HEK293 (cell line): ENCODE measurements around the gene KIAA1328.

ENCODE experiments used
- CTCF ChIA-PET: fragments of 350-600 bp; formaldehyde crosslinking; extraction: SDS; loops from one replicate; lab custom pipeline; 2021; ENCODE audit warnings: antibody characterized with exemption; lab: Yijun Ruan, JAX
- POLR2A ChIA-PET: fragments of 300-600 bp; formaldehyde crosslinking; extraction: SDS; loops from one replicate; lab custom pipeline; 2020; ENCODE audit warnings: antibody characterized with exemption, inconsistent platforms; lab: Yijun Ruan, JAX
- H3K27ac ChIP-seq: fragments of 200-500 bp; sonication (Bioruptor generic); 2 replicates; pipeline ENCODE4 v1.5.1; 2014; ENCODE audit warnings: low read depth, low read length, control low read depth, inconsistent platforms; ENCODE audit errors: extremely low read depth
- H3K36me3 ChIP-seq, 2 experiments: fragments of 200-500 bp in 1 of 2; sonication (Bioruptor generic) in 1 of 2; 1 replicate in 1 of 2; 2 replicates in 1 of 2; pipeline ENCODE4 v1.5.1; 2014 to 2017; ENCODE audit warnings: inconsistent platforms in 2 of 2, low read length in 2 of 2; ENCODE audit not compliant: control insufficient read depth in 2 of 2, insufficient read depth in 1 of 2
- H3K4me1 ChIP-seq: fragments of 200-500 bp; sonication (Bioruptor generic); 2 replicates; pipeline ENCODE4 v1.5.1; 2014; ENCODE audit warnings: mild to moderate bottlenecking, low read length, inconsistent platforms; ENCODE audit not compliant: control insufficient read depth, insufficient read depth
- H3K4me3 ChIP-seq: 2 replicates; pipeline ENCODE4 v1.5.1; 2011; ENCODE audit warnings: low read depth, mild to moderate bottlenecking, control low read depth, low read length, moderate library complexity
- H3K9me3 ChIP-seq: fragments of 200-500 bp; sonication (Bioruptor generic); 2 replicates; pipeline ENCODE4 v1.5.1; 2014; ENCODE audit warnings: low read depth, low read length, inconsistent platforms; ENCODE audit not compliant: control insufficient read depth, insufficient read depth
- FEZF1 ChIP-seq: fragments of 450-650 bp; formaldehyde crosslinking; IDR thresholded peaks from 2 replicates; pipeline ENCODE4 v1.5.1; 2016; ENCODE audit warnings: missing biosample characterization, missing genetic modification characterization
- GLIS1 ChIP-seq: fragments of 450-650 bp; formaldehyde crosslinking; IDR thresholded peaks from 2 replicates; pipeline ENCODE4 v1.5.1; 2016; ENCODE audit warnings: missing biosample characterization, missing genetic modification characterization
- HOXA7 ChIP-seq: sonication (generic); formaldehyde crosslinking; IDR thresholded peaks from 2 replicates; pipeline ENCODE4 v1.8.1; 2022; ENCODE audit warnings: missing genetic modification reagents, borderline replicate concordance
- KLF1 ChIP-seq: fragments of 450-650 bp; formaldehyde crosslinking; IDR thresholded peaks from 2 replicates; pipeline ENCODE4 v1.5.1; 2016; ENCODE audit warnings: missing biosample characterization, missing genetic modification characterization
- KLF8 ChIP-seq: fragments of 450-650 bp; formaldehyde crosslinking; IDR thresholded peaks from 2 replicates; pipeline ENCODE4 v1.5.1; 2016; ENCODE audit warnings: missing biosample characterization, missing genetic modification characterization
- OSR2 ChIP-seq: fragments of 450-650 bp; formaldehyde crosslinking; IDR thresholded peaks from 2 replicates; pipeline ENCODE4 v1.5.1; 2016; ENCODE audit warnings: missing biosample characterization, missing genetic modification characterization
- SALL2 ChIP-seq: fragments of 450-650 bp; formaldehyde crosslinking; IDR thresholded peaks from 2 replicates; pipeline ENCODE4 v1.5.0; 2017; ENCODE audit warnings: missing biosample characterization, mild to moderate bottlenecking, missing genetic modification characterization, borderline replicate concordance
- TRIM28 ChIP-seq: IDR thresholded peaks from 2 replicates; pipeline ENCODE4 v1.6.1; 2011; ENCODE audit warnings: low read length, control low read depth, borderline replicate concordance
- WT1 ChIP-seq: fragments of 450-650 bp; formaldehyde crosslinking; IDR thresholded peaks from 2 replicates; pipeline ENCODE4 v1.5.1; 2016; ENCODE audit warnings: missing biosample characterization, missing genetic modification characterization
- ZFP3 ChIP-seq: fragments of 450-650 bp; formaldehyde crosslinking; IDR thresholded peaks from 2 replicates; pipeline ENCODE4 v1.5.1; 2016; ENCODE audit warnings: low read depth, missing biosample characterization, missing genetic modification characterization
- ZFP37 ChIP-seq: fragments of 450-650 bp; formaldehyde crosslinking; IDR thresholded peaks from 2 replicates; pipeline ENCODE4 v1.5.1; 2016; ENCODE audit warnings: missing biosample characterization, missing genetic modification characterization
- ZNF211 ChIP-seq: fragments of 450-650 bp; formaldehyde crosslinking; IDR thresholded peaks from 2 replicates; pipeline ENCODE4 v1.5.1; 2016; ENCODE audit warnings: low read depth, missing biosample characterization, missing genetic modification characterization
- ZNF548 ChIP-seq: fragments of 450-650 bp; formaldehyde crosslinking; IDR thresholded peaks from 2 replicates; pipeline ENCODE4 v1.5.1; 2016; ENCODE audit warnings: missing biosample characterization, missing genetic modification characterization
- ZNF658 ChIP-seq: fragments of 450-650 bp; formaldehyde crosslinking; IDR thresholded peaks from 2 replicates; pipeline ENCODE4; 2016; ENCODE audit warnings: missing biosample characterization, missing genetic modification characterization
- ZNF664 ChIP-seq: fragments of 450-650 bp; formaldehyde crosslinking; IDR thresholded peaks from 2 replicates; pipeline ENCODE4 v1.5.1; 2016; ENCODE audit warnings: missing biosample characterization, missing genetic modification characterization
- ZNF701 ChIP-seq: fragments of 450-650 bp; formaldehyde crosslinking; IDR thresholded peaks from 2 replicates; pipeline ENCODE4 v1.5.1; 2016; ENCODE audit warnings: missing biosample characterization, missing genetic modification characterization
- ZNF707 ChIP-seq: fragments of 450-650 bp; formaldehyde crosslinking; IDR thresholded peaks from 2 replicates; pipeline ENCODE4 v1.5.1; 2016; ENCODE audit warnings: missing biosample characterization, missing genetic modification characterization
- ZXDB ChIP-seq: fragments of 450-650 bp; formaldehyde crosslinking; IDR thresholded peaks from 2 replicates; pipeline ENCODE4 v1.5.1; 2016; ENCODE audit warnings: missing biosample characterization, missing genetic modification characterization
- TF ChIP-seq, protein P1 (sequence below): fragments of 450-650 bp; formaldehyde crosslinking; IDR thresholded peaks from 2 replicates; pipeline ENCODE4 v1.5.1; 2016; ENCODE audit warnings: missing biosample characterization, missing genetic modification characterization
- TF ChIP-seq, protein P2 (sequence below): fragments of 450-650 bp; formaldehyde crosslinking; IDR thresholded peaks from 2 replicates; pipeline ENCODE4 v1.5.1; 2016; ENCODE audit warnings: missing biosample characterization, missing genetic modification characterization
- TF ChIP-seq, protein P3 (sequence below): fragments of 450-650 bp; formaldehyde crosslinking; IDR thresholded peaks from 2 replicates; pipeline ENCODE4 v1.5.1; 2016; ENCODE audit warnings: missing biosample characterization, missing genetic modification characterization, low read depth
- TF ChIP-seq, protein P4 (sequence below): fragments of 450-650 bp; formaldehyde crosslinking; IDR thresholded peaks from 2 replicates; pipeline ENCODE4 v1.5.1; 2016; ENCODE audit warnings: missing biosample characterization, missing genetic modification characterization, borderline replicate concordance

Gene KIAA1328

DNA sequence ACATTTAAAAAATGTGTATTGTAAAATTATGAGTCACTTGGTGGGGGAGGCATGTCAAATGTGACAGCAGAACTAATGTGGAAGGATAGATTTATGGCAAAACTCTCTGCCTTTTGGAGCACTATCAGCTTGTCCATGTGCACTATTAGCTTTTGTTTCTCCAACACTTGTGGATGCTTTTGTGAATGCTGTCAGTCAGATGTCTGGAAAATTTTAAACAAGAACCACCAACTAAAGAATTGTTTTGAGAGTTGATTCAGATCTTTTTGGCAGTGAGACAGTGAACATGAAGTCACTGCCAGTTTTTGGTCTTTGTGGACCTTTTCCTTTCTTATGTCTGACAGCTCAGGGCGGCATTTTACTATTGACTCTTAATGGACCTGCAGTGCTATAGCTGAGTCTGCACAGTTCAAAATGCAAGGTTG, 72.4 kb downstream of the KIAA1328 start:
- no peaks in the 10 kb centered on the region for H3K9me3 ChIP-seq
- H3K4me1 ChIP-seq: no peaks in the 10 kb centered on the region
- CTCF ChIA-PET: interaction anchor here (0.6 kb wide), 1 partner anchor 1718 kb away, joined by 6 read pairs; no protein-coding TSS in a partner anchor
- no peak for TF ChIP-seq ZNF658 (tag by site-specific recombination)
- TF ChIP-seq TRIM28: no peak
- TF ChIP-seq WT1 (tag by site-specific recombination): no peak
- TF ChIP-seq, protein P1, sequence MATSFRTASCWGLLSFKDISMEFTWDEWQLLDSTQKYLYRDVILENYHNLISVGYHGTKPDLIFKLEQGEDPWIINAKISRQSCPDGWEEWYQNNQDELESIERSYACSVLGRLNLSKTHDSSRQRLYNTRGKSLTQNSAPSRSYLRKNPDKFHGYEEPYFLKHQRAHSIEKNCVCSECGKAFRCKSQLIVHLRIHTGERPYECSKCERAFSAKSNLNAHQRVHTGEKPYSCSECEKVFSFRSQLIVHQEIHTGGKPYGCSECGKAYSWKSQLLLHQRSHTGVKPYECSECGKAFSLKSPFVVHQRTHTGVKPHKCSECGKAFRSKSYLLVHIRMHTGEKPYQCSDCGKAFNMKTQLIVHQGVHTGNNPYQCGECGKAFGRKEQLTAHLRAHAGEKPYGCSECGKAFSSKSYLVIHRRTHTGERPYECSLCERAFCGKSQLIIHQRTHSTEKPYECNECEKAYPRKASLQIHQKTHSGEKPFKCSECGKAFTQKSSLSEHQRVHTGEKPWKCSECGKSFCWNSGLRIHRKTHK (tag by site-specific recombination): no peak
- TF ChIP-seq KLF1 (tag by site-specific recombination): no peak
- TF ChIP-seq FEZF1 (tag by site-specific recombination): no peak
- TF ChIP-seq OSR2 (tag by site-specific recombination): no peak
- TF ChIP-seq SALL2 (tag by site-specific recombination): no peak
- TF ChIP-seq, protein P2, sequence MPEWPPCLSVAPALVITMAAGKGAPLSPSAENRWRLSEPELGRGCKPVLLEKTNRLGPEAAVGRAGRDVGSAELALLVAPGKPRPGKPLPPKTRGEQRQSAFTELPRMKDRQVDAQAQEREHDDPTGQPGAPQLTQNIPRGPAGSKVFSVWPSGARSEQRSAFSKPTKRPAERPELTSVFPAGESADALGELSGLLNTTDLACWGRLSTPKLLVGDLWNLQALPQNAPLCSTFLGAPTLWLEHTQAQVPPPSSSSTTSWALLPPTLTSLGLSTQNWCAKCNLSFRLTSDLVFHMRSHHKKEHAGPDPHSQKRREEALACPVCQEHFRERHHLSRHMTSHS (tag by site-specific recombination): no peak
- TF ChIP-seq, protein P3, sequence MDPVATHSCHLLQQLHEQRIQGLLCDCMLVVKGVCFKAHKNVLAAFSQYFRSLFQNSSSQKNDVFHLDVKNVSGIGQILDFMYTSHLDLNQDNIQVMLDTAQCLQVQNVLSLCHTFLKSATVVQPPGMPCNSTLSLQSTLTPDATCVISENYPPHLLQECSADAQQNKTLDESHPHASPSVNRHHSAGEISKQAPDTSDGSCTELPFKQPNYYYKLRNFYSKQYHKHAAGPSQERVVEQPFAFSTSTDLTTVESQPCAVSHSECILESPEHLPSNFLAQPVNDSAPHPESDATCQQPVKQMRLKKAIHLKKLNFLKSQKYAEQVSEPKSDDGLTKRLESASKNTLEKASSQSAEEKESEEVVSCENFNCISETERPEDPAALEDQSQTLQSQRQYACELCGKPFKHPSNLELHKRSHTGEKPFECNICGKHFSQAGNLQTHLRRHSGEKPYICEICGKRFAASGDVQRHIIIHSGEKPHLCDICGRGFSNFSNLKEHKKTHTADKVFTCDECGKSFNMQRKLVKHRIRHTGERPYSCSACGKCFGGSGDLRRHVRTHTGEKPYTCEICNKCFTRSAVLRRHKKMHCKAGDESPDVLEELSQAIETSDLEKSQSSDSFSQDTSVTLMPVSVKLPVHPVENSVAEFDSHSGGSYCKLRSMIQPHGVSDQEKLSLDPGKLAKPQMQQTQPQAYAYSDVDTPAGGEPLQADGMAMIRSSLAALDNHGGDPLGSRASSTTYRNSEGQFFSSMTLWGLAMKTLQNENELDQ: no peak
- no peak for TF ChIP-seq ZNF701 (tag by site-specific recombination)
- no peak for TF ChIP-seq ZNF707
- TF ChIP-seq KLF8 (tag by site-specific recombination): no peak
- no peak for TF ChIP-seq ZNF664 (tag by site-specific recombination)
- TF ChIP-seq ZFP3: no peak
- POLR2A ChIA-PET: no interaction called here
- no peak overlapping the region for H3K4me3 ChIP-seq
- no peaks in the 10 kb centered on the region for H3K36me3 ChIP-seq
- no peak overlapping the region for H3K27ac ChIP-seq

DNA sequence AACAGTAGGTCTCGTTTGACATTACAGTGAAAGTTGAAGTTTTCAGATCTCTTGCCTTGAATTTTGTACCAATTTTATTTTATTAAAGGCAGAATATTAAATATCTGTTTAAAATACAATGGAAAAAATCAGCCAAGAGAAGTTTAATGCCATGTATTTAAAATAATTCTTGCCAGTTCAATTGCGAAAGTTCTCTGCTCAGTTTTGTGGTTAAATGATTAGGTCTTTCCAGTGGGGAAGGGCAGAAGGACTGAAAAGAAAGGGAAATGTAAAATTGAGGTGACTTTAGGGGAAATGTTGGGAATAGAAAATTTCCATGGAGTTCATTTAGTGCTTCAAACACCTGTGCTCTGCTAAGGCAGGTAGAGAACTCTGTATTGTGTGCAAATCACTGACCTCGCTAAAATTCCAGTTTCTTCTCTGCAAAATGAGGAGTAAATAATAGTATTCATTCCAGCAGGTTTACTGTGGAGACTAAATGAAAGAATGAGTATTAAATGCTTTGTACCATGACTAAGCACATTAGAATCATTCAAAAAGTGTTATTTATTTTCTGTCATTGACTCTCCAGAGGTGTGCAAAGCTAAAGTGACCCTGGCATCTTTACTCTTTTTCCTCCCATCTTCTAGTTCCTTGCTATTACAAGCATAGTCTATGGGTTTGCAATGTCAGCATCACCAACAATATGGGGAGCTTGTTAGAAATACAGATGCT, 74.4 kb downstream of the KIAA1328 start:
- no peak overlapping the region for H3K27ac ChIP-seq
- H3K36me3 ChIP-seq: no peaks in the 10 kb centered on the region
- POLR2A ChIA-PET: no interaction called here
- TF ChIP-seq ZXDB: no peak
- TF ChIP-seq ZNF548 (tag by site-specific recombination): no peak
- CTCF ChIA-PET: interaction anchor here (0.7 to 0.9 kb wide), 2 partner anchors 40 to 74 kb away, joined by 3 to 4 read pairs; no protein-coding TSS in a partner anchor
- no peaks in the 10 kb centered on the region for H3K9me3 ChIP-seq
- H3K4me3 ChIP-seq: no peak overlapping the region
- H3K4me1 ChIP-seq: no peaks in the 10 kb centered on the region

DNA sequence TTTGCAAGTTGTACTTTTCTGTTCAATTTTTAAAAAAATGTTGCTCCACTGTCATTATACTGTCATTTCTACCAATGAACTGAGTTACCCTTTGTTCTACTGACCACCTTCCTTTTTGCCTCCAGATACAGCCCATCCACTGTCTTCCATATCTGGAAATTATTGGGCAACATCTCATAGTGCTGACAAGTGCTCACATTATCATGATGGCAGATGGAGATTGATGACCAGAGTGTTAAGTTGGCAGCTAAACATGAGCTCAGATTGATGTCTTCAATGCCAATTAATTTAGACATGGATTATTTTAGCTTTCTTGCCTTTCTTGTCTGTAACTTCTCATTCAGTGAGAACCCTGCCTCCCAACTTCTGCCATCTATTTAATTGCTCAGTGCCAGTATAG, 76.6 kb downstream of the KIAA1328 start:
- TF ChIP-seq ZNF211 (tag by site-specific recombination) (no peak), ZFP37 (tag by site-specific recombination) (no peak), GLIS1 (tag by site-specific recombination) (no peak), HOXA7 (no peak)
- TF ChIP-seq, protein P4, sequence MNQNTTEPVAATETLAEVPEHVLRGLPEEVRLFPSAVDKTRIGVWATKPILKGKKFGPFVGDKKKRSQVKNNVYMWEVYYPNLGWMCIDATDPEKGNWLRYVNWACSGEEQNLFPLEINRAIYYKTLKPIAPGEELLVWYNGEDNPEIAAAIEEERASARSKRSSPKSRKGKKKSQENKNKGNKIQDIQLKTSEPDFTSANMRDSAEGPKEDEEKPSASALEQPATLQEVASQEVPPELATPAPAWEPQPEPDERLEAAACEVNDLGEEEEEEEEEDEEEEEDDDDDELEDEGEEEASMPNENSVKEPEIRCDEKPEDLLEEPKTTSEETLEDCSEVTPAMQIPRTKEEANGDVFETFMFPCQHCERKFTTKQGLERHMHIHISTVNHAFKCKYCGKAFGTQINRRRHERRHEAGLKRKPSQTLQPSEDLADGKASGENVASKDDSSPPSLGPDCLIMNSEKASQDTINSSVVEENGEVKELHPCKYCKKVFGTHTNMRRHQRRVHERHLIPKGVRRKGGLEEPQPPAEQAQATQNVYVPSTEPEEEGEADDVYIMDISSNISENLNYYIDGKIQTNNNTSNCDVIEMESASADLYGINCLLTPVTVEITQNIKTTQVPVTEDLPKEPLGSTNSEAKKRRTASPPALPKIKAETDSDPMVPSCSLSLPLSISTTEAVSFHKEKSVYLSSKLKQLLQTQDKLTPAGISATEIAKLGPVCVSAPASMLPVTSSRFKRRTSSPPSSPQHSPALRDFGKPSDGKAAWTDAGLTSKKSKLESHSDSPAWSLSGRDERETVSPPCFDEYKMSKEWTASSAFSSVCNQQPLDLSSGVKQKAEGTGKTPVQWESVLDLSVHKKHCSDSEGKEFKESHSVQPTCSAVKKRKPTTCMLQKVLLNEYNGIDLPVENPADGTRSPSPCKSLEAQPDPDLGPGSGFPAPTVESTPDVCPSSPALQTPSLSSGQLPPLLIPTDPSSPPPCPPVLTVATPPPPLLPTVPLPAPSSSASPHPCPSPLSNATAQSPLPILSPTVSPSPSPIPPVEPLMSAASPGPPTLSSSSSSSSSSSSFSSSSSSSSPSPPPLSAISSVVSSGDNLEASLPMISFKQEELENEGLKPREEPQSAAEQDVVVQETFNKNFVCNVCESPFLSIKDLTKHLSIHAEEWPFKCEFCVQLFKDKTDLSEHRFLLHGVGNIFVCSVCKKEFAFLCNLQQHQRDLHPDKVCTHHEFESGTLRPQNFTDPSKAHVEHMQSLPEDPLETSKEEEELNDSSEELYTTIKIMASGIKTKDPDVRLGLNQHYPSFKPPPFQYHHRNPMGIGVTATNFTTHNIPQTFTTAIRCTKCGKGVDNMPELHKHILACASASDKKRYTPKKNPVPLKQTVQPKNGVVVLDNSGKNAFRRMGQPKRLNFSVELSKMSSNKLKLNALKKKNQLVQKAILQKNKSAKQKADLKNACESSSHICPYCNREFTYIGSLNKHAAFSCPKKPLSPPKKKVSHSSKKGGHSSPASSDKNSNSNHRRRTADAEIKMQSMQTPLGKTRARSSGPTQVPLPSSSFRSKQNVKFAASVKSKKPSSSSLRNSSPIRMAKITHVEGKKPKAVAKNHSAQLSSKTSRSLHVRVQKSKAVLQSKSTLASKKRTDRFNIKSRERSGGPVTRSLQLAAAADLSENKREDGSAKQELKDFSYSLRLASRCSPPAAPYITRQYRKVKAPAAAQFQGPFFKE (tag by site-specific recombination): no peak
- ChIA-PET POLR2A (no interaction called here), CTCF (no interaction called here)
- Histone ChIP-seq H3K36me3 (no peaks in the 10 kb centered on the region), H3K4me1 (no peaks in the 10 kb centered on the region), H3K9me3 (no peaks in the 10 kb centered on the region), H3K27ac (no peak overlapping the region), H3K4me3 (no peak overlapping the region)
